IMR-90 (cell line): ENCODE data around the gene SLC52A3.

Experiments
- BHLHE40 ChIP-seq: fragments of 150-350 bp; IDR thresholded peaks from 2 replicates; pipeline ENCODE4 v1.6.1; 2016; ENCODE audit warnings: mild to moderate bottlenecking, low read depth, low read length
- CEBPB ChIP-seq: IDR thresholded peaks from 2 replicates; pipeline ENCODE4 v1.6.1; 2012; ENCODE audit warnings: low read depth, low read length, improper control_type of control experiment
- CHD1 ChIP-seq: IDR thresholded peaks from 2 replicates; pipeline ENCODE4 v1.6.1; 2012; ENCODE audit warnings: low read depth, low read length, improper control_type of control experiment
- CTCF ChIP-seq: conservative IDR thresholded peaks from 2 replicates; pipeline ENCODE4 v1.5.1; 2012; ENCODE audit warnings: mild to moderate bottlenecking, low read depth, low read length, improper control_type of control experiment
- FOS ChIP-seq: fragments of 150-350 bp; IDR thresholded peaks from 2 replicates; pipeline ENCODE4 v1.6.1; 2016; ENCODE audit warnings: low read depth, low read length
- MAFK ChIP-seq: IDR thresholded peaks from 2 replicates; pipeline ENCODE4 v1.6.1; 2012; ENCODE audit warnings: low read depth, low read length, improper control_type of control experiment
- MXI1 ChIP-seq: IDR thresholded peaks from 2 replicates; pipeline ENCODE4 v1.6.1; 2012; ENCODE audit warnings: low read depth, mild to moderate bottlenecking, low read length, moderate library complexity, borderline replicate concordance
- NFE2L2 ChIP-seq: fragments of 150-350 bp; IDR thresholded peaks from 2 replicates; pipeline ENCODE4 v1.6.1; 2016; ENCODE audit warnings: low read depth, mild to moderate bottlenecking, low read length
- POLR2A ChIP-seq: IDR thresholded peaks from 2 replicates; pipeline ENCODE4 v1.6.1; 2012; ENCODE audit warnings: mild to moderate bottlenecking, low read depth, low read length
- RAD21 ChIP-seq: IDR thresholded peaks from 2 replicates; pipeline ENCODE4 v1.6.1; 2012; ENCODE audit warnings: low read length, improper control_type of control experiment
- RCOR1 ChIP-seq: IDR thresholded peaks from 2 replicates; pipeline ENCODE4 v1.6.1; 2012; ENCODE audit warnings: mild to moderate bottlenecking, low read length, improper control_type of control experiment; ENCODE audit not compliant: insufficient replicate concordance
- RFX5 ChIP-seq: IDR thresholded peaks from 2 replicates; pipeline ENCODE4 v1.8.0; 2012; ENCODE audit warnings: low read depth, mild to moderate bottlenecking, low read length, moderate library complexity
- SMC3 ChIP-seq: fragments of 150-350 bp; IDR thresholded peaks from 2 replicates; pipeline ENCODE4 v1.6.1; 2016; ENCODE audit warnings: low read depth, mild to moderate bottlenecking, antibody characterized with exemption, low read length, moderate library complexity
- USF2 ChIP-seq: fragments of 150-350 bp; IDR thresholded peaks from 2 replicates; pipeline ENCODE4 v1.6.1; 2017; ENCODE audit warnings: mild to moderate bottlenecking, antibody characterized with exemption, low read length, low read depth

DNA sequence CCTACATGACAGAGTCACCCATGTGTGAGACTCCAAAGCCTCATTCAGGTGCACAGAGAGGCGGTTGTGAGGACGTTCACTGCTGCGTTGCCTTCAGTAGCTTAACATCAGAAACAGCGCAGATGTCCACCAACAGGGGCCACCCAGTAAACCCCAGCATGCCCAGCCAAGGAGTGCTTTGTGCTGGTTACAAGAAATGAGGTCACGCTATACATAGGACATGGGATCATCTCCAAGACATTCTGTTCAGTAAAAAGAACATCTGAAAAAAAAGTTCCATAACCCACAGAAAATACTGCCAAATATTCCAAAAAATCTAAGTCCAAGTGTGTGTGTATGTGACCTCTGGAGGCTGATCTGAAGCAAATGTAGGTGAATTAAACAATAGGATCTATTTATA is 16.0 kb downstream of the SLC52A3 start:
- TF ChIP-seq POLR2A (no peak), CTCF (no peak), RAD21 (no peak), BHLHE40 (no peak), SMC3 (no peak), MAFK (no peak), USF2 (no peak), CEBPB (no peak), CHD1 (no peak), RFX5 (no peak), RCOR1 (no peak), MXI1 (no peak), NFE2L2 (no peak), FOS (no peak)
